Measurements from ENCODE around the gene ARRDC4.
A peak's percentile ranks its signal among the peaks of the same experiment; 100 is the strongest.
"Not testable (repeated sequence)": the region's sequence is repeated elsewhere in the genome, so short reads cannot be mapped to it uniquely, and the experiment has no call there.

Gene ARRDC4

DNA sequence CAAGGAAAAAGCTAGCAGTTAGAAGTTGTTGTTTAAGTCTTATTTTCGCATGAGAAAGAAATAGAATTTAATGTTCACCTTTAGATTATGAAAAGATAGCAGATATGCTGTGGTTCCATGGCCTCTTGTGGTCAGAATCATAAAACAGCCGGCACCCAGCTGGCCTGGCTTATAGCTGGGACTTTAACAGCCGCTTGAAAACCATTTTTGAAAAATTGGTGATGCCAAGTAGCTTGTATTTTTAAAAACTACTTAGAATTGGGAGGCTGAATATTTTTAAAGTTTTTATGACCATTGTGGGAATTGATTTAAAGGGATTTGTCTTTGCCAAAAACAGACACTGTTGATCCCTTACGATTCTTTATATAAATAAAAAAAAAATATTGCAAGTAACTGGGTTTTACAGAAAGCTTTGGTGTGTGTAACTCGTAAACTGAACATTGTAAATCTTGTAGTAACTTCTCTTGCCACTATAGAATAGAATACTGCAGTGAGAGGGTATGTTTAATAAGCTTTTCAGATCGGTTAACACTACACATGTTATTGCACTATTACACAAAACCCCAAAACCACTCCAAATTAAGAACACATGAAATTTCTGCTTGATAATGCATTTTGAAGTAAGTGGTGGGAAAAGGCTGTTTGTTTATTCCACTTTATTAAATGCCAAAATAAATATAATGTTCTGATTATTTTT, 6.6 kb downstream of the ARRDC4 start:
- no peak for DNase-seq

DNA sequence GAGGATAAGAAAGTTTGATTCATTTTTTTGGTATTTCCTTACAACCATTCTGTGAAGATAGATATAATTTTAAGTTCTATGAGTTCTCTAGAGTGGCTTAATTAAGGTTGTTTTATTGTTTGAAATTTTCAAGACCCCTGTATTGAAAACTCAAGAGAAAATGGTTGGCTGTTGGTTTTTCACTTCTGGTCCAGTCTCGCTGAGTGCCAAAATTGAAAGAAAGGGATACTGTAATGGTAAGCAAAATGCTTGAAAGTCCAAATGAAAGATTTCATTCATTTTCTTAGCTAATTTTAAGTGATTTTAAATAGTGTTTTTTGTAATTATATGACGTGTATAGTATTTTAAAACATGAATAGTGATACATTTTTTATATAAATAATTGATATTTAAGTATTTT, 7.4 kb downstream of the ARRDC4 start:
- no peak for DNase-seq

DNA sequence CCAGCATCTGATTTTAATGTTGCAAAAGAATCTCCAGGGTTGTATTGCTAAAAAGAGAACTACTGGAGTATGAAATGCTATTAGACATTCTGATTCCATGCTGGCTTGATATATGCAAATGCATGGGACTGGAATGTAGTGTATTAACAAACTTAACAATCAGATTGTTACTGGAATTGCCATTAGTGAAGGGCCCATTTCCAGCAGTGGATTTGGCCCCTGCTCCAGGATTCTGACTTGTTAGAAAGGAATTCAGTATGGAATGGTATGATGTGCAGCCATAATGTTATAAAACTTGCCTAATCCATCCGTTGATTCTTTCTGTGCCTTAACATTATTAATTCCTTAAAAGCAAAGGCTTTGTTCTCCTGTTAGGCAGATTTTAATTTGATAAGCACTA, 7.9 kb downstream of the ARRDC4 start:
- DNase-seq = peak; percentile 34

DNA sequence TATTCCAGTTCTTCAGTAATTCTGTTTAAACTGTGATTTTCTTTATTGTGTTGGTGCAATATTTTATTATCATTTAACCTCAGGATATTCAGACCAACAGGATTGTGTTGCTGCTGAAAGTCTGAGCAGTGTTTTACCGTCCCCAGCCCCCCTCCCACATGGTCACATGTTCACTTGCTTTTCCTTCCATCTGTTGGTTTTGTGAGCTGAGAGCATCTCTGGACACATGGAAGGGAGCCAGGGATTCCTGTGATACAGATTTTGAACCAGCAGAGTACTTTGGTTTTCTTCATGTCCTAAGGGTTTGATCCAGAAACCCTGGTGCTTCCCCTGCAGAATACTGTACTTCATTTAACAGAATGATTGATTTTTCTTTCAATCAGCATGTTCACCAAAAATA, 11.9 kb downstream of the ARRDC4 start:
- no peak for DNase-seq

DNA sequence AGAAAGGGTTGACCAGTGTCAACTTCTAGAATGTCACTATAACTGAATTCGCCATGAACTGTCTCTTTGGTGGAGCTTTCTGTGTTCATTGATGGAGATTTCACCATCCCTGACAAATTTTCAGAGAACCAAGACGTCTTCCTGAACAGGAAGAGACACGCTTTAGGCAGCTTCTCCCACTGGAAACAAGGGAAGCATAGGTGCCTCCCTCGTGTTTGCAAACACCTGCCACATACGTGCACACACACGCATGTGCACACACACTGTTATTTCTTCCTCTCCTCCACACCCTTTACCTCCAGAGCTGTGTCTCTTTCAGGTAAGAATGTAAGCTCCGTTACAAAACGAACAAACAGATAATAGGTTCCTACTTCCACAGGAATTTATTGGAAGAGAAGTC, 15.6 kb downstream of the ARRDC4 start:
- DNase-seq = no peak

DNA sequence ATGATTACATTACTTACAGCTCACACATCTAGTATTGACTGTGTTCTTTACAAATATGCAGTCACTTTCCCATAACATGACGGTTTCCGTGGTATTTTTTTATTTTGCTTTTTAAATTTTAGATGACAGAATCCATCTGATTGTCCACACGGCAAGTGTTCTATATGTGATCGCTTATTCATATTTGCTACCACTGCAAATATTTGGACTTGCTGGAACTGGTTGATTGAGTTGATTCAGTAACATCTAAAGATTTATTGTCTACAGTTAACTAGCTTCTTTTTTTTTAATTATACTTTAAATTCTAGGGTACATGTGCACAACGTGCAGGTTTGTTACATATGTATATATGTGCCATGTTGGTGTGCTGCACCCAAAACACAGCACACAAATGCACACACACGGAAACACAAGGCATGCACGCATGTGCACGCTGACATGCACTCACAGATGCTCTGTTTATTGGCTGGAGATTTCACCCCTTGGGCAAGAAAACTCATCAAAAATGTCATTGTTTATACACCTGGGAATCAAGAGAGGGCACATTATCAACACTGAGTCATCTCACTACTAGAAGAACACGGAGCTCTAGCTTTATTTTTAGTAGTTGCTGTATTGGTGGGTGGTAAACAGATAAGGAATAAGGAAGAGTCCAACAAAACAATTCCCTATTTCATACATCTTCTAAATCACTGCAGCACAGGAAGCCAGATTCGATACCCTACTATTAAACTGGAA, 16.4 kb downstream of the ARRDC4 start:
- DNase-seq = no peak

DNA sequence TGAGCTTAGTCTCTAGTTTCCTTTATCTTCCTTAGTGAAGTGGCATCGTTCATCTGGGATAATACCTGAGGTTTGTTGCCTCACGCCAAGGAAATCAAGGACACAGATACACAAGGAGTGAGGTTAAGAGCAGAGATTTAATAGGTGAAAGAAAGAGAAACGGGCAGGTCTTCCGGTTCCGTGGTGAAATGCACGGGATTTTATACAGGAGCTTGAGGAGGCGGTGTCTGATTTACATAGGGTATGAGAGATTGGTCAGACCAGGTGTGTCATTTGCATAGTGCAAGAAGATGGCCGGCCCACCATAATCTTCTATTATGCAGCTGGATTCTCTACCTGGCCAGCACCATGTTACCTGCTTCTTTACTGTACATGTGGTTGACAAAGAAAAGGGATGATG, 17.2 kb downstream of the ARRDC4 start:
- no peak for DNase-seq

DNA sequence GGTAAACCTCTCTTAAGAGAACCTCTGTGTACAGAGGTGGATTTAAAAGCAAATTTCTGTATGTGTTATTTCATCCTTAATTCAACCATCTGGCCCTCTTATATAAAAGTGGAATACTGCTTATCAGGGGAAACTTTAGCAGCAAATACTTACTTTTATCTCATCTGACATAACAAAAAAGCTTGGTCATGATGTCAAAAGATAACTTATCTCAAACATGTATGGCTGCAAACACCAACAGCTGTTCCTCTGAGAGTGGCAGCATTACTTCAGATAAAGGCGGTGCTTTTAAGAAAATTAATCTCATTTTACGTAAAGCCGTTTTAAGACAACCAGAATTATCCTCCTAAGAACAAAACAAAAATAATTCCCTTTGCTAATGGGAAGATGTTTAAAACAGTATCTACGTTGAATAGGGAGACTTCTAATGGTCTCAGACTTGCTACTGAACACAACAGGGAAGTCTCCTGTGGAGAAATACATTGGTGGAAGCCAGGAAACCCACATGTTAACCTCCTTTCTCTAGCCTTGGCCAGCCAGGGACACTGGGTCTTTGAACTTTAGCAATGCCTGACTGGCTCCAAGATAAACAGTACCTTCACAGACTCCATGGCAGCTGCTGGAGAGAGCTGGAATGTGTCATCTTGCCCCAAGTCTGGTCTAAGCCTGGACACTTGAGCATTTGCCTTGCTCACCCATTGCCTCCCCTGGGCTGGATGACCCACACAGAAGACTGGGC, 18.1 kb downstream of the ARRDC4 start:
- no peak for DNase-seq

DNA sequence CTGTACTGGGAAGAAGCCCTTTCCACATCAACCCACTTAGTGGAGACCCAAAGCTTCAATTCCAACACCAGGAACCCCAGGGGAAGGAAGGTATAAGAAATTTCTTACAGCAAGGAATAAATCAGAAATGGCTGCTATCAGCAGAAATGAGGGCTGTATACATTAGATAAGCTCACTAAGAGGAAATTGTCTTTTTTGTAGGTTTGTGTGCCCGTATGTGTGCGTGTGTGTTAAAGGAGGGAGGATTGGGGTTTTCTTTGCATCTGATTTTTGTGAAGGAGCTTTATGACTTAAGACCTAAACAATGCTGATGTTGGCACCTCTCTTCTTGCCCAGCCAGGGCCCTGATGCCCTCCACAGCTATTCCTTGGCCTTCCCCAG, 18.6 kb downstream of the ARRDC4 start:
- no peak for DNase-seq

DNA sequence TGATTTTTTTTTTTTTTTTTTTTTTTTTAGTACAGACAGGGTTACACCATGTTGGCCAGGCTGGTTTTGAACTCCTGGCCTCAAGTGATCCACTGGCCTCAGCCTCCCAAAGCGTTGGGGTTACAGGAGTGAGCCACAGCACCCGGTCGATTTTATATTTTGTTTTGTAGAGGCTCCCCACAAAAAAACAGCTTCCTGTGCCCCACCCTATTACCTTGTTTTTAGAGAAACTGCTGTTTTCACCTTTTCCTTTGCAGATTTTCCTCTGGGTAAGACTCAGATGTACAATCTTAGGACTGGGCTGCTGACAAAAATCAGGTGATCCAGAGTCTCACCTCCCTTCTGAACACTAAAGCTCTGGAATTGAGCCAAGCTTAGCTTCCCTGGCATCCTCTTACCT, 20.6 kb downstream of the ARRDC4 start:
- no peak for DNase-seq

DNA sequence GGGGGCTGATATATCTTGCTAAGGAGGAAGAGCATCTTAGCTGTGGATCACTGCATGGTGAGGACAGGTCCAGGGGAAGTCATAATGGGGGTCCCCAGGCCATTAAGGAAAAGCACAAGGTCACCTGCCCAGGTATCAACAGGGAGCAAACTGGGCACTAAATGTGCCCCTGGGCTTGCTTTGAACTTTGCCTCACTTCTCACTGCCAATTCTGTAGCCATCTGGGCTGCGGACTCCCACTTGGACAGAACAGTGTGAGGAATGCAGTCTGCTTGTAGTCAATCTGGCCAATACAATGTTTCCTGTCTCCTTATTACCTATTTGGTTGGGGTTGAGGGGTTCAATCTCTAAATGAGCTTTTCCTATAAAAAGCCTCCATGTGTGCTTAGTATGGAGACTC, 21.3 kb downstream of the ARRDC4 start:
- DNase-seq = no peak

DNA sequence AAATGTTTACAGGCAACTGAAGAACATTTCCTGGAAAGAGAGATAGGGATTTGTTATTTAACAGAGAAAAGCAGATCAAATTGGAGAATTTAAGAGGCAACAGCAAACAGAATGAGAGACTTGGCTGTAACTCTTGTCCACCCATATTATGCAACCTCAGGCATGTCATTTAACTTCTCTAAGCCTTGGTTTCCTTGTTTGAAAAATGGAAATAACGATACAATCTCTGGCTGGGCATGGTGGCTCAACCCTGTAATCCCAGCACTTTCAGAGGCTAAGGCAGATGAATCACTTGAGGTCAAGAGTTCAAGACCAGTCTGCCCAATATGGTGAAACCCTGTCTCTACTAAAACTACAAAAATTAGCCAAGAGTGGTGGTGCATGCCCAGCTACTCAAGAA, 23.7 kb downstream of the ARRDC4 start:
- DNase-seq = no peak

DNA sequence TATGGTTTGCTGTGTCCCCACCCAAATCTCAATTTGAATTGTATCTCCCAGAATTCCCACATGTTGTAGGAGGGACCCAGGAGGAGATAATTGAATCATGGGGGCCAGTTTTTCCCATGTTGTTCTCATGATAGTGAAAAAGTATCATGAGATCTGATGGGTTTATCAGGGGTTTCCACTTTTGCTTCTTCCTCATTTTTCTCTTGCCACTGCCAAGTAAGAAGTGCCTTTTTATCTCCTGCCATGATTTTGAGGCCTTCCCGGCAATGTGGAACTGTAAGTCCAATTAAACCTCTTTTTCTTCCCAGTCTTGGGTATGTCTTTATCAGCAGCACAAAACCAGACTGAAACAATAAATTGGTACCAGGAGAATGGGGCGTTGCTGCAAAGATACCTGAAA, 25.5 kb downstream of the ARRDC4 start:
- not testable (repeated sequence) for DNase-seq

DNA sequence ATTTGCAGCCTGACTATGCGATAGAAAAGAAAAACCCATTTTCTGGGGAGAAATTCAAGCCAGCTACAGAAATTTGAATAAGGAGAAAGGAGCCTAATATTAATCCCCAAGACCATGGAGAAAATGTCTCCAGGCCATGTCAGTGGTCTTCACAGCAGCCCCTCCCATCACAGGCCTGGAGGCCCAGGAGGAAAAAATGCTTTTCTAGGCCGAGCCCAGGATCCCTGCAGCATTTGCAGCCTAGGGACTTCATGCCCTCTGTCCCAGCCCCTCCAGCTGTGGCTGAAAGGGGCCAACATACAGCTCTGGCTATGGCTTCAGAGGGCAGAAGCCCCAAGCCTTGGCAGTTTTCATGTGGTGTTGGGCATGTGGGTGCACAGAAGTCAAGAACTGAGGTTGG, 26.3 kb downstream of the ARRDC4 start:
- no peak for DNase-seq

DNA sequence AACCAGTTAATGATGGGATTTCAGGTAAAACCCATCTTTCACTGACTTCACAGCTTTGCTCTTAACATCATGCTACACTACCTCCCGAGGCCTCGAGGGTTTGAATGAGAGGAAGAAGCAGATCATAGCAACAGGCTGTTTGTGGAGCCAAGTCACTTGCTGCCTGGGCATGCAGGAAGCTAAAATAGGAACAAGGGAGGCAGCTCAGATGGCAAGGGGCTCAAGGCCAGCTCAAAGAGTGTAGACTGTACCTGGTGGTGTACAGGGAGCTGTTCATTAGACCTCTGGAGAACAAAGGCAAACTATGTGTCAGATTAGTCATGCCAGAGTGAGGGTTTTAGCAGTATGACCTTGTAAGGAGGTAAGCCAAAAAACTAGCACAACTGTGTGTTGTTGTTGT, 28.8 kb downstream of the ARRDC4 start:
- DNase-seq = no peak

DNA sequence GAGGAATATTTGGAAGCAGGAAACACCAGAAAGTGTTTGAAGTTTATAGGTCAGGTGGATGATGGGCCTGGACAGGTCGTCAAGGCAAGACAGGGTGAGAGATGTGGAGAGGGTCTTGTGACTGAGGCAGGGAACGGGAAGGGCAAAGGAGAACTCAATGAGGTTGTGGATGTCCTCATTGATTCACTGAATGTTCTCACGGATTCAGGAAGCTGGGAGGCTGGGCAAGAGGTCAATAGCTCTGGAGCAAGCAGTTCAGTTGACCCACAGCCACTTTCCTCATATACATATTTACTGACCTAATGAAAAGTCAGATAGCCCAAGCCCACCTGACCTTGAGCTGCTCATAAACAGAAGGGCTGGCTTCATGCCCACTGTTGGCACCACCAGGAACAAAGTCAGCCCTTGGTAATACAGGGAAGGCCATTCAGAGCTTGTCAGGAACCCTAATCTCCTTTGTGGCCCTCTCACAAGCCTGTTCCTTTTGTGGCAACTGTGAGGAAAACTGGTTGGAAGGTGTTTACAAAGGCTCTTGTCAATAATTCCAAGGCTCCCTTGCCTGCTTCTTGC, 31.6 kb downstream of the ARRDC4 start:
- no peak for DNase-seq

DNA sequence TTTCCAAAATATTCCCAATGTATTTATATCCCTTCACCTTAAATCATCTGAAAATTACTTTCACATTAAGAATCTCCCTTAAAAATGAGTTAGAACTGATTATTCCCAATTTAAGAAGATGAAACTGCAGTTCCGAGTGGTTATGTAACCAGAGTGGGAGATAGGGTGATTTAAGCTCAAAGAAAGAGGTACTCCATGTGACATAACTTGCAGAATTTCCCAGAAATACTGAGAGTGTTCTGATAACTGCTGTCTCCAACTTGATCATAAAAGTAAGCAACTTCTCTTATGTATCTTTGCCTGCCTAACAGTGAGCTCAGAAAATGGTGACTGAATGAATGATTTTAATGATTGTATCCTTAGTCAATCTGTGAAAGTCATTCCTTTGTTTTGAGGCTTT, 32.3 kb downstream of the ARRDC4 start:
- no peak for DNase-seq

DNA sequence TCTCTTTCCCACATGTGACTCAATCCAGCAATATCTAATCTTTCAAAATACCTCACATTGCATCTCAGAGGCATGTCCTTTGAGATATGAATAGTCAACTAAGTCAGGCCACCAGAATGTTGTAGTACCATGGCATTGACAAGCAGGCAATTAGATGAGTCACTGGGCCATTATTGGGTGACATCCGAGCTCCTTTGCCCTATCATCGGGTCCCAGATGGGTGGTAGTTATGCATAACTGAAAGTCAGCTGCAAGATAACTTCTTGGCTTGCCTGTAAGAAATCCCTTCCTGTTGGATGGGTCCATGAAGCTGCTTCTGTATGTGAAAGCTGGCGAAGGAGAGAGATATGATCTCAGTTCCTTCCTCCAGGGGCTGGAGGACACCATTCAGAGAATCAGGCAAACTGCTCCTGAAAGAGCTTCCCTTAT, 32.8 kb downstream of the ARRDC4 start:
- no peak for DNase-seq

DNA sequence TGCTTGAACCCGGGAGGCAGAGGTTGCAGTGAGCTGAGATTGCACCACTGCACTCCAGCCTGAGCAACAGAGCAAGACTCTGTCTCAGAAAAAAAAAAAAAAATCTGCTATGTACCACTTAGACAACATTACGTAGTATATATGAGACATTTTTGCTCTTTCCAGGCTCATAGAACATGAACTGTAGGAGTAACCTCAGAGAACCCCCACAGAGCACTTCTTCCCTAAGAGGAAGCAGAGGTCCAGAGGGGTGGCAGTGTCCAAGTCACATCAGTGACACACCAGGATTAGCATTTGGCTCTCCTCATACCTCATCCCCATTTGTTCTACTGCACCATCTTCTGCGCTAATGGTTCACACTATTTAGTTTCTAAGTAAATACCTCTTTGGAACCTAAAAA, 33.7 kb downstream of the ARRDC4 start:
- no peak for DNase-seq

DNA sequence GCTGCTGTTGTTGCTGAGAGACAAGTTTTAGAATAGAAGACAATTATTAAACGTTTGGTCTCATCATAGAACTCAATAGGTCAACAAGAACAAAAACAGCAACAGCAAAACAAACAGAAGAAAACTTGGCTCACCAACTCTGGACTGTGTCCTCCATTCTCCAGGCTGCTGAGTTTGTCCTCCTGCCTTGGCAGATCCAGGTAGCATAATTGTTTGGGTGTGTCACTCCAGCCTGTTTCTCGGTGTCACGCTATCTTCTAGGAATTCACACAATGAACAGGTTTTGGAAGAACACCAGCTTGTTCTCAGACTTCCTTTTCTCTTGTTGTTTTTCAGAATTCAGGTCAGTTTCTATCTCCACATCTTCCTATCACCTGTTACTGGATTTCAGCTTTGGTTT, 34.7 kb downstream of the ARRDC4 start:
- DNase-seq = no peak

DNA sequence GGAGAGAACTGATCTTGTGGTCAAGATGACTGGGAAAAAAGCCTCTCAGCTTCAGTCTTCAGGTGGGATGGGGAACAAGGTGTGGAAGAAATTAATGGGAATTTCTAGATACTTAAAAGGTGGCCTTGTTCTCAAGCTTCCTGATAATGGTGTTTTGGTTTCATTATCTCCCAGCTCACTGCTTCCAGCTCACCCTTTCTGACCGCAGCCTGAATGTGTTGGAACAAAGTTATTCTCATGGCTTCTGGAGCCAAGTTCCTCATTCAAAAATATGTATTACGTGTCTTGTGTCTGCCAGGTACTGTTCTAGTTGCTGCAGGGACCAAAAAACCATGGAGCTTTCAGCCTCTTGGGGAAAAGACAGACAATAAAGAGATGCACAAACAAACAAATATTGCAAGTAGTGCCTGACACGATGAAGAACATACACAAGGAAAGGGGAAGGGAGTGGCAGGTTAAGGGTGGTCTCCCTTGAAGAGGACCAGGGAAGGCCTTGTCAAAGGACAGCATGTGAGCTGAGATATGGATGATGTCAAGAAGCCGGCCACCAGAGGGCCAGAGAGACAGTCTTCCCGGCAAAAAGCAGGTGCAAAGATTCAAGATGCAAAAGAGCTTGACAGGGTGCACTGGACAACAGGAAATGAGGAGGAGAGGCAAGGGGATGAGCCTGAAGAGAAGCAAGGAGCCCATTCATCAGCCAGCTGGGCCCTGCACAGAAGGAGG, 35.5 kb downstream of the ARRDC4 start:
- DNase-seq = no peak

DNA sequence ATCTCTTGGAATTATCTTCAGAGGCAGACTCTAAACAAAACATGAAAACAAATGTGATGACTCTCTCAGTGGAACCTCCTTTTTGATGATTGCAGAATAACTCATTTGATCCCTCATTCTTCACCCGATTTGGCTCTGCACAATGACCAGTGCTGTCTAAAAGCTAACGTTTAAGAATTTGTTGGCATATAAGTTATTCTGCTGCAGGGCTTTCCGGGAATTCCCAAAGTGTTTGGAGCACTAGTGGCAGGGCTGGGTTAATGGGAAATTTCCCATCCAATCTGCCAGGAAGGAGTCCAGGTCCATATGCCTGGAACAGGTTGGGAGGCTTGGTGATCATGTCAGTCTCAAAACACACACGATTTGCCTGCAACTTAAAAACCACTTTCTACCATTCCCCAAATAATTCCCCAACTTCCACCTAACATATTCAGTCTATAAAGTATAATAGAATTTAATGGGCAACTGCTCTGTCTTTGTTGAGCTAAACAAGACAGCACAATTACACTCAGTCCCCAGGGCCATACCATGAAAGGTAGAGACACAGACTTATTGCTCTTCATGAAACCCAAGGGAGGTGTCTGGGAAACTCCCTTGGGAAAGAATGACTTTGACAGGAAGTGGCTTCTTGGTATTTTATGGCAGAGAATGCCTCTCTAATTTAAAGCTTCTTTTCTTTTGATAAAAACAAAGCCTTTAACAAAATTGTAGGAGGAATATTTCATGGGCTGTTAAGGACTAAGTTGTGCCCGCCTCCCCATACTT, 38.0 kb downstream of the ARRDC4 start:
- no peak for DNase-seq
